IPS-18c (cell line): ENCODE data around the gene TRNP1.

Source experiments
- H3K4me3 ChIP-seq: 2 replicates; pipeline ENCODE4 v1.7.0; 2013; ENCODE audit warnings: low read depth, mild to moderate bottlenecking, low read length, moderate library complexity; ENCODE audit not compliant: insufficient read depth
- H3K9me3 ChIP-seq: one replicate; pipeline ENCODE4 v1.6.1; 2013; ENCODE audit warnings: mild to moderate bottlenecking, low read length, moderate library complexity; ENCODE audit not compliant: control insufficient read depth, insufficient read depth

The TRNP1 gene

DNA sequence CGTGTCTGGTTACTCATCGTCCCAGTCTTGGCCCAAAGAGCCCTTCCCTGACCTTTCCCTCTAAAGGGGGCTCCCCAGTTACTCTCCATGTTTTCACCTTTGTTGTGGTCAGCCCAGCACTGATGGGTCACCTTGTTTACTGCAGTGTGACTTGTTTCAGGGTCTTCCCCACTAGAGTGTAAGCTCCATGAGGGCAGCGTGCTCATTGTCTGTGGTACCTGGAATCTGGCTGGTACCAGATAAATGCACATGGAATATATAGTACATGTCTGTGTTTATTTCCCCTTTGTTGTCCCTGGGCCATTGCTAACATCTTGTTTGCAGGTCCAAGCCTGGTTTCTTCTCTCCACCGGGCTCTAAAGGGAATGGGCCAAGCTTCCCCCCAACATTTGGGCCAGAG, 41.9 kb downstream of the TRNP1 start:
- Histone ChIP-seq H3K9me3 (no peaks in the 10 kb centered on the region), H3K4me3 (no peak overlapping the region)

DNA sequence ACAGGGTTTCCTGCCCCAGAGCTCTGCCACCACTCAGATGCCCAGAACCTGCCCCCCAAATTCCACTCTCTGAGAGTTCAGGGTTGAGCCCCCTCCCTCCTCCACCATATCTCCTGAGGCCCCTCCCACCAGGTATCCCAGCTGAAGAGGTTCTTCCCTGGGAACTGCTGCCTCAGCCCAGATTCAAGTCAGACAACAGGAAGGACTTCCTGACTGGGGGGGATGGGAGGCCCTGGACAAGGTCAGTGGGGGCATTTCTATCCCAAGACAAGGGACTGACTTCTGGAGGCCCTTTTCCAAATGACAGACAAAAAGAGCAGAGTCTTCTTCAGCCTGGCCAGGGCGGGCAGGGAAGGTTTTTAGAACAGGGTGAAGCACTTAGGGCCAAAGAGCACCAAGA, 43.2 kb downstream of the TRNP1 start:
- H3K4me3 ChIP-seq: no peak overlapping the region
- no peaks in the 10 kb centered on the region for H3K9me3 ChIP-seq

- no peaks in the 10 kb centered on the region for H3K9me3 ChIP-seq
- no peak overlapping the region for H3K4me3 ChIP-seq
These were observed 44.0 kb downstream of the TRNP1 start for GRCh38 chr1:27037518-27037917.

GRCh38 chr1:27038020-27038419, 44.5 kb downstream of the TRNP1 start:
- H3K9me3 ChIP-seq: no peaks in the 10 kb centered on the region
- no peak overlapping the region for H3K4me3 ChIP-seq

GRCh38 chr1:27042670-27043069, 49.2 kb downstream of the TRNP1 start:
- H3K9me3 ChIP-seq: no peaks in the 10 kb centered on the region
- no peak overlapping the region for H3K4me3 ChIP-seq

DNA sequence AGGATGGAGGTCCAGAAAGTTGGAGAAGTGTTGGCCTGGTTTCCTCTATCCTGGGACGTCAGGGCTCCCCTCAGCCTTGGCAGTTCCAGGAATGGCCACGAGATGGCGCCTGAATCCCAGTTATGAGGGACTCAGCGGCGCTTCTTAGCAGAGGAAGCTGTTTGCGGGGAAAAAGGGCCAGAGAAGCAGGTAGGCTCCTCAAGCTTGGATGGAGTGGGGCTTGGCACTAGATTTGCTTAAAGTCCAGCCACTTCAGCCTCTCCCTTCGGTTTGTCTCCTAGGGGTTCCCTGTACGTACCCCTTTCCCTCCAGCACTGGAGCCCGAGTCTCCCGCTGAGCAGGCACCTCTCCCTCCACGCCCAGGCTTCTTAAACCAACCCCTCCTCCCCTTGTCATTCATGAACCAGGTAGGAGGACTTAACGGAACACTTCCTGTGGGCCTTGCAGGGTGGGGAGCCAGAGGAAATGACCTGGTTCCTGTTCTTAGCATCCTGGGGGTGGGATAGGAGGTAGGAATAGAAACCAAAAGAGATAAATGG, 51.2 kb downstream of the TRNP1 start:
- Histone ChIP-seq H3K9me3 (no peaks in the 10 kb centered on the region), H3K4me3 (0 out of 2 replicates have a peak overlapping the region, but pooled peaks have one; percentile 20)

- H3K4me3 ChIP-seq: no peak overlapping the region
- no peaks in the 10 kb centered on the region for H3K9me3 ChIP-seq
These were observed 52.6 kb downstream of the TRNP1 start for GRCh38 chr1:27045973-27046558.

- Histone ChIP-seq H3K4me3 (no peak overlapping the region), H3K9me3 (no peaks in the 10 kb centered on the region)
These were observed 54.4 kb downstream of the TRNP1 start for GRCh38 chr1:27047914-27048313.

DNA sequence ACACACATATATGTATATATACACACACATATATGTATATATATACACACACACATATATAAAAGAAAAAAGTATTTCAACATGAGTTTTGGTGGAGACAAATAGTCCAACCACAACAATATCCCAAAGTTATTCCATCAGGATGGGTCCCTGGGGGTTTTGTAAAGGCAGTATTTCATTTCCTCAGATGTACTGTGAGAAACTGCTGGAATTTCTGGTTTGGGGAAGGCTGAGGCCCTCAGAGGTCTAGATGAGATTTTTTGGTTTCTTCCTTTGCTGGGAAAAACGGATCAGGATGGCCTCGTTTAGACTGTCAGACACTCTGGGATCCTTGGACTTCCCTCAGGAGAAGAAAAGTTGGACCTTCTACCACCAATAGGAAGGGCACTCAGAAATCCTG, 55.6 kb downstream of the TRNP1 start:
- H3K9me3 ChIP-seq: no peaks in the 10 kb centered on the region
- no peak overlapping the region for H3K4me3 ChIP-seq

GRCh38 chr1:27049607-27050006, 56.1 kb downstream of the TRNP1 start:
- Histone ChIP-seq H3K9me3 (no peaks in the 10 kb centered on the region), H3K4me3 (no peak overlapping the region)
